Measurements from ENCODE around the gene SLC52A1. TPM values are rescaled to one million over a fixed set of nuclear protein-coding genes. Genes with fewer than 3 reads are reported as not detected.

The SLC52A1 gene
- total RNA-seq, 1 donor from 2014 or later = not detected

GRCh38 chr17:4987767-4988567 lies 47.3 kb downstream of the SLC52A1 start:
- DNase-seq (ENCODE audit: low spot score) = no peak

GRCh38 chr17:4986951-4987766 lies 48.1 kb downstream of the SLC52A1 start, which contains the start of gene CAMTA2:
Gene CAMTA2 (minus strand): TSS chr17:4987675. CDS start chr17:4986222, 1,453 bp downstream.
- peak; percentile 81 for DNase-seq (ENCODE audit: low spot score)

DNA sequence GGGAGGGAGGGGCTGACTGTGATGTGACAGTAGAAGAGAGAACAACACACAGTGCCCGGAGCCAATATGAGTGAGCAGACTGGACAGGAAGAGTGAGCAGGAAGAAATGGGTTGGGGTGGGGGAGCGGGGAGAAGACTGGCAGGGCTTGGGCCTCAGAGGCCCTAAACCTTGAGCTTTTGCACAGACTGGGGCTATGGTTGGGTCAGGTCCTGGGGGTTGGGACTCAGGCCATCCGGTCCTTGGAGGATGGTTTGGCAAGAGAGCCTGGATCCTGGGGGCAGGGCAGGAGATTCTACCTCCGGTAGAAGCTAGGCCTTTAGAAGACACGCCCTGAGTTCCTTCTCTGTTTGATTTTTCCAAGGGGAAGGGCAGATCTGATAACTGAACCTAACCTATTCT lies 48.8 kb downstream of the SLC52A1 start:
- DNase-seq (ENCODE audit: low spot score) = no peak

Other genes starting within 250 kb of the SLC52A1 start
- 3.9 TPM for gene VMO1, start 249.1 kb downstream of the SLC52A1 start, total RNA-seq
- gene GLTPD2, start 246.5 kb downstream of the SLC52A1 start, total RNA-seq = 0.46 TPM
- 104 TPM for gene PSMB6, start 239.3 kb downstream of the SLC52A1 start, total RNA-seq
- 48.7 TPM for gene PLD2, start 228.3 kb downstream of the SLC52A1 start, total RNA-seq
- gene MINK1, start 202.1 kb downstream of the SLC52A1 start, total RNA-seq = 161 TPM
- 8.8 TPM for gene C17orf107, start 135.9 kb downstream of the SLC52A1 start, total RNA-seq
- 9.4 TPM for gene CHRNE, start 132.3 kb downstream of the SLC52A1 start, total RNA-seq
- not detected for gene GP1BA, start 103.1 kb downstream of the SLC52A1 start, total RNA-seq
- 68.9 TPM for gene SLC25A11, start 95.4 kb downstream of the SLC52A1 start, total RNA-seq
- gene RNF167, start 95.2 kb downstream of the SLC52A1 start, total RNA-seq = 140 TPM
- gene PFN1, start 86.9 kb downstream of the SLC52A1 start, total RNA-seq = 484 TPM
- gene ENO3, start 84.3 kb downstream of the SLC52A1 start, total RNA-seq = 7.5 TPM
- gene SPAG7, start 67.6 kb downstream of the SLC52A1 start, total RNA-seq = 54.2 TPM
- 68.0 TPM for gene CAMTA2, start 47.8 kb downstream of the SLC52A1 start, total RNA-seq
- 1.4 TPM for gene INCA1, start 37.9 kb downstream of the SLC52A1 start, total RNA-seq
- gene KIF1C, start 37.5 kb downstream of the SLC52A1 start, total RNA-seq = 234 TPM
- gene ZFP3, start 43.0 kb upstream of the SLC52A1 start, total RNA-seq = 8.7 TPM
- 9.6 TPM for gene ZNF232, start 76.5 kb upstream of the SLC52A1 start, total RNA-seq
- gene USP6, start 80.6 kb upstream of the SLC52A1 start, total RNA-seq = 0.09 TPM
- gene ZNF594, start 156.4 kb upstream of the SLC52A1 start, total RNA-seq = 9.2 TPM
- gene SCIMP, start 199.4 kb upstream of the SLC52A1 start, total RNA-seq = 4.9 TPM
- 35.9 TPM for gene RABEP1, start 246.9 kb upstream of the SLC52A1 start, total RNA-seq